ENCODE measurements around the gene METTL27.

GRCh38 chr7:73799282-73800141 is 42.8 kb downstream of the METTL27 start:
- TF ChIP-seq RAD21 (IDR thresholded peaks at IDR 0.05): no peak
- TF ChIP-seq JUND (IDR thresholded peaks at IDR 0.05): no peak
- TF ChIP-seq, protein P1, sequence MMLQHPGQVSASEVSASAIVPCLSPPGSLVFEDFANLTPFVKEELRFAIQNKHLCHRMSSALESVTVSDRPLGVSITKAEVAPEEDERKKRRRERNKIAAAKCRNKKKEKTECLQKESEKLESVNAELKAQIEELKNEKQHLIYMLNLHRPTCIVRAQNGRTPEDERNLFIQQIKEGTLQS (IDR thresholded peaks at IDR 0.05): no peak
- no peak for TF ChIP-seq CTCF (IDR thresholded peaks at IDR 0.05; ENCODE audit: low read depth, low read length, missing input control)
- no peak for TF ChIP-seq REST (IDR thresholded peaks at IDR 0.05)
- TF ChIP-seq ZBTB33 (IDR thresholded peaks at IDR 0.05): no peak
- no peak for TF ChIP-seq SP1 (IDR thresholded peaks at IDR 0.05)
- no peak for TF ChIP-seq GABPA (IDR thresholded peaks at IDR 0.05 in 1 of 2, conservative IDR thresholded peaks at IDR 0.05 in 1 of 2)
- TF ChIP-seq, protein P2, sequence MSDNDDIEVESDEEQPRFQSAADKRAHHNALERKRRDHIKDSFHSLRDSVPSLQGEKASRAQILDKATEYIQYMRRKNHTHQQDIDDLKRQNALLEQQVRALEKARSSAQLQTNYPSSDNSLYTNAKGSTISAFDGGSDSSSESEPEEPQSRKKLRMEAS (IDR thresholded peaks at IDR 0.05): no peak
- no peak for TF ChIP-seq EGR1 (IDR thresholded peaks at IDR 0.05; ENCODE audit: low read depth in 2 of 2)
- TF ChIP-seq TAF1 (conservative IDR thresholded peaks at IDR 0.05): no peak
- no peak for TF ChIP-seq YY1 (IDR thresholded peaks at IDR 0.05)

Data from liver (tissue), 3 donors.